Peyer's patch (tissue), 4 donors: ENCODE measurements around the gene PAX9. TPM values are rescaled to one million over a fixed set of nuclear protein-coding genes. Genes with fewer than 3 reads are reported as not detected.

Experiments used
- DNase-seq, 3 donors: peaks; one replicate each; pipeline ENCODE4 v3.0.0-alpha.2; 2017 to 2019
- H3K27ac ChIP-seq, 4 donors: fragments of 200-600 bp; sonication (generic); one replicate each; pipeline ENCODE4 v1.5.1; 2016 to 2019
- H3K27me3 ChIP-seq, 2 donors: fragments of 200-600 bp; sonication (generic); one replicate each; pipeline ENCODE4 v1.5.1; 2019
- H3K36me3 ChIP-seq, 3 donors: fragments of 200-600 bp; sonication (generic); one replicate each; pipeline ENCODE4 v1.5.1; 2016 to 2019
- H3K4me1 ChIP-seq, 4 donors: fragments of 200-600 bp; sonication (generic); one replicate each; pipeline ENCODE4 v1.5.1; 2016 to 2019
- H3K4me3 ChIP-seq, 4 donors: fragments of 200-600 bp; sonication (generic); 1 replicate in 3 of 4; 2 replicates in 1 of 4; pipeline ENCODE4 v1.5.1; 2016 to 2019; ENCODE audit warnings: mild to moderate bottlenecking in 1 of 4
- H3K9me3 ChIP-seq, 4 donors: fragments of 200-600 bp; sonication (generic); one replicate each; pipeline ENCODE4 v1.5.1; 2016 to 2019; ENCODE audit warnings: mild to moderate bottlenecking in 1 of 4
- CTCF ChIP-seq, 6 experiments: fragments of 450-650 bp in 4 of 6; fragments of 200-600 bp in 2 of 6; sonication (generic) in 1 of 6; IDR thresholded peaks; one replicate each; pipeline ENCODE4 v1.5.1; 2017 to 2019; ENCODE audit warnings: antibody characterized with exemption in 6 of 6, mild to moderate bottlenecking in 3 of 6, moderate library complexity in 1 of 6
- POLR2A ChIP-seq, 2 donors: fragments of 450-650 bp; IDR thresholded peaks; one replicate each; pipeline ENCODE4 v1.5.1; 2017; ENCODE audit warnings: antibody characterized with exemption in 2 of 2, mild to moderate bottlenecking in 2 of 2, moderate library complexity in 2 of 2
- total RNA-seq, 4 donors: library from RNA; depleted of rRNA; stranded (reverse); fragments of >200 nt; gene quantifications; one replicate each; pipeline ENCODE4 v1.1.0, GENCODE V29; 2016

Gene PAX9
- total RNA-seq, 4 donors from 2014 or later = not detected

DNA sequence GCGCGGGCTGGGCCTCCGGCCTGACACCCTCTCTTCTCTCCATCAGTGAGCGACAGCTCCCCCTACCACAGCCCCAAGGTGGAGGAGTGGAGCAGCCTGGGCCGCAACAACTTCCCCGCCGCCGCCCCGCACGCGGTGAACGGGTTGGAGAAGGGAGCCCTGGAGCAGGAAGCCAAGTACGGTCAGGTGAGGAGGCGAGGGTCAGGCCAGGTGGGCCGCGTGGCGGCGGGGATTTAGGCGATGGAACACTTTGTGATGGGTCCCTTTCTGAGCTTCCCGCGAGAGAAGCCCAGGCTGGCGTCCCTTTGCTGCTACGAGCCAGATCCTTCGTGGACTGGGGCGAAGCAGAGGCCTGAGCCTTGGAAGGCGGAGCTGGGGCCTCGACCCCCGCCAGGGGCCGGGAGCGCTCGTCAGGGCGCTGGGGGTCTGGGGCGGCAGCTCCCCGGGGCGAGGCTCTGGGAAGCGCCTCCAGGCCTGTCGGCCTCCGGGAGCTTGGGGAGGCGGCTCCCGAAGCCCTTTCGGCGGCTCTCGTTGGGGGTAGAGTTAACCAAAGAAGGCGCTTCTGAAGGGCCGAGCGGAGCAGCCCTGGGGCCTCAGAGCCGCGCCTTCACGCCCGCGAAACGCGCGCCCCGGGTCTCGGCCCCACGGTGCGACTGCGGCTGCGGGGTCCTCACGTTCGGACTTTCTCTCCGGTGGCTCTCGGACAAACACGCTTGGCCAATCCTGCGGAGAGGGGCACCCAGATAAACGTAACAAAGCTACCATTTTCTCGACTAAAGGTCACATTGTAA lies 5.0 kb downstream of the PAX9 start:
- peaks cover 3 to 47% of the 10 kb centered on the region in 2 donors for H3K27me3 ChIP-seq
- TF ChIP-seq CTCF (IDR thresholded peaks at IDR 0.05) (no peak), POLR2A (IDR thresholded peaks at IDR 0.05) (no peak)
- DNase-seq = no peak
- H3K36me3 ChIP-seq = no peaks in the 10 kb centered on the region
- H3K4me3 ChIP-seq = no peak overlapping the region
- H3K27ac ChIP-seq = no peak overlapping the region
- no peaks in the 10 kb centered on the region for H3K9me3 ChIP-seq
- peaks cover 0 to 34% (median 0%) of the 10 kb centered on the region in 4 donors for H3K4me1 ChIP-seq

GRCh38 chr14:36667679-36668078 lies 6.0 kb downstream of the PAX9 start:
- peaks cover 3 to 39% of the 10 kb centered on the region in 2 donors for H3K27me3 ChIP-seq
- DNase-seq = no peak
- TF ChIP-seq CTCF (IDR thresholded peaks at IDR 0.05) = no peak
- no peak for TF ChIP-seq POLR2A (IDR thresholded peaks at IDR 0.05)

GRCh38 chr14:36671149-36671548 lies 9.5 kb downstream of the PAX9 start:
- DNase-seq = no peak
- peaks cover 0 to 12% of the 10 kb centered on the region in 2 donors for H3K27me3 ChIP-seq
- no peaks in the 10 kb centered on the region for H3K9me3 ChIP-seq
- no peak overlapping the region for H3K27ac ChIP-seq
- peaks cover 0 to 9% (median 0%) of the 10 kb centered on the region in 4 donors for H3K4me1 ChIP-seq
- H3K4me3 ChIP-seq = no peak overlapping the region
- TF ChIP-seq CTCF (IDR thresholded peaks at IDR 0.05) (no peak), POLR2A (IDR thresholded peaks at IDR 0.05) (no peak)
- no peaks in the 10 kb centered on the region for H3K36me3 ChIP-seq

More at GRCh38 chr14:36667679-36668078, 6.0 kb downstream of the PAX9 start:
- H3K9me3 ChIP-seq = no peaks in the 10 kb centered on the region
- H3K36me3 ChIP-seq = no peaks in the 10 kb centered on the region
- H3K4me3 ChIP-seq = no peak overlapping the region
- H3K27ac ChIP-seq = no peak overlapping the region
- peaks cover 0 to 23% (median 0%) of the 10 kb centered on the region in 4 donors for H3K4me1 ChIP-seq

GRCh38 chr14:36672095-36672494 lies 10.4 kb downstream of the PAX9 start:
- Histone ChIP-seq H3K4me3 (no peak overlapping the region), H3K4me1 (no peaks in the 10 kb centered on the region), H3K36me3 (no peaks in the 10 kb centered on the region), H3K9me3 (no peaks in the 10 kb centered on the region), H3K27ac (no peak overlapping the region), H3K27me3 (peaks cover 0 to 2% of the 10 kb centered on the region in 2 donors)
- TF ChIP-seq CTCF (IDR thresholded peaks at IDR 0.05) (no peak), POLR2A (IDR thresholded peaks at IDR 0.05) (no peak)
- no peak for DNase-seq

DNA sequence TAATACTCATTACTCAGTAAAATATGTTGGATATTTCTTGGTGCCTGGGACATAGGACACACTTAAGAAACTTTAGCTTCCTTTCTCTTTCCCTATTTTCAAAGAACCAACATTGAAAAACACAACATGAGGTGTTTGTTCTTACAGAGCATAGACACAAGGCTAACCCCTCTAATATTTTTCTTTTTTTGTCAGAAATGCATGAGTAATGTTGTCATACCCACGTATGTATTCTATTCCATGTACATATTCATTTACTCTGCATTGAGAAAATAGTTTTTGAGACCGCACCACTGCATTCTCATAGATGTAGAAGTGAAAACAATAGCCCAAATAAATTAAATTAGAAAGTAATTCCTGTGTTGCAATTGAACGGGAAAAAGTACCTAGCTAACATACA lies 13.0 kb downstream of the PAX9 start:
- no peaks in the 10 kb centered on the region for H3K4me1 ChIP-seq
- no peak overlapping the region for H3K27ac ChIP-seq
- no peaks in the 10 kb centered on the region for H3K27me3 ChIP-seq
- no peaks in the 10 kb centered on the region for H3K36me3 ChIP-seq
- TF ChIP-seq POLR2A (IDR thresholded peaks at IDR 0.05) (no peak), CTCF (IDR thresholded peaks at IDR 0.05) (no peak)
- no peak overlapping the region for H3K4me3 ChIP-seq
- DNase-seq = no peak
- no peaks in the 10 kb centered on the region for H3K9me3 ChIP-seq
